ENCODE data around the gene TSTD1. TPM values are rescaled to one million over a fixed set of nuclear protein-coding genes. Genes with fewer than 3 reads are reported as not detected.

The TSTD1 gene
- total RNA-seq, 6 experiments from 2014 or later: not detected

- Mint-ChIP-seq H3K27ac (no peak overlapping the region), H3K27me3 (ENCODE audit: insufficient read depth) (peaks cover 5% of the 10 kb centered on the region; the same call in 1 of the 2 replicates), H3K9me3 (no peaks in the 10 kb centered on the region), H3K4me3 (no peak overlapping the region), H3K36me3 (ENCODE audit: low read depth) (no peaks in the 10 kb centered on the region), H3K4me1 (ENCODE audit: low read depth) (peaks cover 8% of the 10 kb centered on the region)
- TF ChIP-seq, protein P1, sequence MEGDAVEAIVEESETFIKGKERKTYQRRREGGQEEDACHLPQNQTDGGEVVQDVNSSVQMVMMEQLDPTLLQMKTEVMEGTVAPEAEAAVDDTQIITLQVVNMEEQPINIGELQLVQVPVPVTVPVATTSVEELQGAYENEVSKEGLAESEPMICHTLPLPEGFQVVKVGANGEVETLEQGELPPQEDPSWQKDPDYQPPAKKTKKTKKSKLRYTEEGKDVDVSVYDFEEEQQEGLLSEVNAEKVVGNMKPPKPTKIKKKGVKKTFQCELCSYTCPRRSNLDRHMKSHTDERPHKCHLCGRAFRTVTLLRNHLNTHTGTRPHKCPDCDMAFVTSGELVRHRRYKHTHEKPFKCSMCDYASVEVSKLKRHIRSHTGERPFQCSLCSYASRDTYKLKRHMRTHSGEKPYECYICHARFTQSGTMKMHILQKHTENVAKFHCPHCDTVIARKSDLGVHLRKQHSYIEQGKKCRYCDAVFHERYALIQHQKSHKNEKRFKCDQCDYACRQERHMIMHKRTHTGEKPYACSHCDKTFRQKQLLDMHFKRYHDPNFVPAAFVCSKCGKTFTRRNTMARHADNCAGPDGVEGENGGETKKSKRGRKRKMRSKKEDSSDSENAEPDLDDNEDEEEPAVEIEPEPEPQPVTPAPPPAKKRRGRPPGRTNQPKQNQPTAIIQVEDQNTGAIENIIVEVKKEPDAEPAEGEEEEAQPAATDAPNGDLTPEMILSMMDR (IDR thresholded peaks at IDR 0.05): no peak
- no peak for DNase-seq
Observed at GRCh38 chr1:161007369-161007768, 31.4 kb downstream of the TSTD1 start.

DNA sequence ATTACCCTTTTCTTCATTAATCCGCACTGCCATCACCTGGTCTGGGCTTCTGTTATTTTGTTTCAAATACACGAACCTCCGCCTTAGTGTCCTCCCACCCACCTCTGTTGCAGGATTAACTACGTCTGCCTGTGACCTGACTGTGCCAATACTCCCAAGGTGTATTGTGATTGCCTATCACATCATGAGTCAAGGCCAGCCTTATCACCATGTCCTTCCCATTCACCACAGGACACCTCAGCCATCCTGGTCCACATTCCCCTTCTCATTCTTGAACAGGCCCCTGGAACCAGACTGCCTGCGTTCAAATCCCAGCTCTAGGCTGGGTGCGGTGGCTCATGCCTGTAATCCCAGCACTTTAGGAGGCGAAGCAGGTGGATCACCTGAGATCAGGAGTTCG, 32.2 kb downstream of the TSTD1 start:
- H3K27ac Mint-ChIP-seq: no peak overlapping the region
- no peaks in the 10 kb centered on the region for H3K36me3 Mint-ChIP-seq (ENCODE audit: low read depth)
- H3K9me3 Mint-ChIP-seq: no peaks in the 10 kb centered on the region
- no peak for DNase-seq
- peaks cover 5% of the 10 kb centered on the region; the same call in 1 of the 2 replicates for H3K27me3 Mint-ChIP-seq (ENCODE audit: insufficient read depth)
- H3K4me3 Mint-ChIP-seq: no peak overlapping the region
- TF ChIP-seq, protein P1 (IDR thresholded peaks at IDR 0.05): no peak
- H3K4me1 Mint-ChIP-seq (ENCODE audit: low read depth): peaks cover 11% of the 10 kb centered on the region

DNA sequence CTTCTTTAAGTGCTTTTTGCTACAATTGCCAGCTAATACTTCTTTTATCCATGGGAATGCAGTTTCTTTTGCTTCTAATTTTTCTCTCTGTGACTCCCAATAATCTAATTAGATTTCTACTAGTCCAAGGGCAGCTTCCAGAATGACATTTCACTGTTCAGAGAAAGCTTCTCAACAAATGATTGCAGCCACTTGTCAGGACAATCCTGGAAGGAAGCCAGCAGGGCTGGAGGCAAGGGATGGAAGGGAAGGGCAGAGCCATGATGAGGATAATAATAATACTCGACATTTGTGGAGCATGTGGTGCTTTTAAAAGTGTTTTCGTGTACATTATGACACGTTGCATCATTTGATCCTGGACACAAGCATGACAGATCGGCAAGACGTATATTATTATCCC, 37.2 kb downstream of the TSTD1 start:
- TF ChIP-seq, protein P1 (IDR thresholded peaks at IDR 0.05): no peak
- Mint-ChIP-seq H3K4me3 (no peak overlapping the region), H3K27ac (no peak overlapping the region), H3K27me3 (ENCODE audit: insufficient read depth) (peaks cover 8% of the 10 kb centered on the region), H3K4me1 (ENCODE audit: low read depth) (peaks cover 22% of the 10 kb centered on the region), H3K36me3 (ENCODE audit: low read depth) (no peaks in the 10 kb centered on the region), H3K9me3 (no peaks in the 10 kb centered on the region)
- DNase-seq: peak; percentile 11

DNA sequence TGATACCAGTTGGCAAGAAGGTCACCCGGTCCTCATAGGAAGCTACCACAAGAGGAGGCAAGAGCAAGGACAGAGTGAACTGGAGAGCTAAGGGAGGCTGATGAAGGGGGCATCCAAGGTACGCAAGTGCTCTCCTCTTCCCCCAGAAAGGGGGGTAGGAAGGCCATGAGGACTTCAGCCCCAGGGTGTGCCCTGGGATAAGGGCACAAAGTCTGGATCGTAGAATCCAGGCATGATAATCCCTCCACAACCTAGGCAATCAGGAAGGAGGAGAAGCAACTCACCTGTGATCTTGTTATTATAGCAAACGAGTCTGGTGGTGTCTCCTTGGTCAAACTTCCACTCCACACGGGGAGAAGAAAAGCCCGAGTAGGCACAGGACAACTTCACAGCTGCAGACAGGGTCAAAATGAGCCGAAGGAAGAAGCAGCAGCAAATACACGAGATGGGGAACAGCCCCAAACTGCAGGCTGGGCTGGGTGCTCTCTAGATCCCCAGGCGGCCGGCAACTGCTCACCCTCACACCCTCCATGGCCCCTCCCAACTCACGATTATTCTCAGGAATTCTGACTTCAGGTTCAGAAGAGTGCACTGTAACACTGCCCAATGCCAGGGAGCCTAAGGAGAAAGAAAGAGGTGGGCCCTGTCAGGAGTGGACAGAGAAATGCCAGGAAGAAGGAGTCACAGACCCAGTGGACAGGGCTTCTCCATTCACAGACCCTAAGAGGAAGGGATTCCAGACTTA, 37.9 kb downstream of the TSTD1 start:
- Mint-ChIP-seq H3K27me3 (ENCODE audit: insufficient read depth) (peaks cover 6% of the 10 kb centered on the region), H3K4me3 (no peak overlapping the region), H3K4me1 (ENCODE audit: low read depth) (peaks cover 28% of the 10 kb centered on the region), H3K36me3 (ENCODE audit: low read depth) (no peaks in the 10 kb centered on the region), H3K27ac (no peak overlapping the region), H3K9me3 (no peaks in the 10 kb centered on the region)
- TF ChIP-seq, protein P1 (IDR thresholded peaks at IDR 0.05): no peak
- DNase-seq: no peak

DNA sequence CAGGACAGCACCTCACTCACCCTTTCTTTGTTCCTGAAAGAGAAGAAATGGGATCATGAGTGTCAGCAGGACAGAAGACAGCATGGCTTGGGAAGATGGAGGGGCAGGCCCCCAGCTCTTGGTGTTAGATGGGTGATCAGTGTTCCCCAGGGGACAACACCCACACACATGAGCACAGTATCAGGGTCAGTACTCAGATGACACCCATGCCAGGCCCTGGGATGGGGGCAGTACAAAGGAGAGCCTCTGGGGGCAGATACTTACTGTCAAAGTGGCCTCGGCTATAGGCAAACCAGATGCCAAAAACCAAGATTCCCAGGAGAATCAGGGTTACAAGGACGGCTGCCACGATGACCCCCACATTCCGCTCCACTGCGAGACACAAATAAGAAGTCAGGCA, 39.4 kb downstream of the TSTD1 start:
- peaks cover 39% of the 10 kb centered on the region for H3K4me1 Mint-ChIP-seq (ENCODE audit: low read depth)
- no peak overlapping the region for H3K4me3 Mint-ChIP-seq
- H3K9me3 Mint-ChIP-seq: no peaks in the 10 kb centered on the region
- H3K27me3 Mint-ChIP-seq (ENCODE audit: insufficient read depth): peaks cover 7% of the 10 kb centered on the region
- TF ChIP-seq, protein P1 (IDR thresholded peaks at IDR 0.05): peak; percentile 31; the same call in 1 of the 2 replicates
- no peak overlapping the region for H3K27ac Mint-ChIP-seq
- DNase-seq: no peak
- no peaks in the 10 kb centered on the region for H3K36me3 Mint-ChIP-seq (ENCODE audit: low read depth)

Data from HFFc6 (cell line).